ENCODE results near the gene RAF1. TPM values are rescaled to one million over a fixed set of nuclear protein-coding genes. Genes with fewer than 3 reads are reported as not detected.

The RAF1 gene
- total and polyA plus RNA-seq, 9 of the 15 experiments (the other 6 are each of a cell fraction or from before 2014, with no cell fraction given): 28.0 to 183 (median 85.6) TPM

GRCh38 chr3:12686096-12686495 is 22.2 kb upstream of the RAF1 start:
- Histone ChIP-seq H3K79me2 (ENCODE audit: control insufficient read depth, insufficient read depth, low read length) (no peaks in the 10 kb centered on the region), H3K9me1 (ENCODE audit: control insufficient read depth, insufficient read depth, low read length) (no peaks in the 10 kb centered on the region), H2AFZ (ENCODE audit: low read depth, low read length) (no peak overlapping the region), H3K9me3 (replicated peaks; ENCODE audit: control insufficient read depth, insufficient read depth, low read depth, low read length) (no peaks in the 10 kb centered on the region), H3K27me3 (ENCODE audit: control insufficient read depth in 2 of 2, insufficient read depth in 2 of 2, low read length in 2 of 2) (no peaks in the 10 kb centered on the region), H4K20me1 (replicated peaks; ENCODE audit: control insufficient read depth, insufficient read depth, low read length) (no peaks in the 10 kb centered on the region), H3K4me3 (no peak overlapping the region), H3K4me2 (ENCODE audit: insufficient read depth, low read length) (no peak overlapping the region), H3K27ac (ENCODE audit: extremely low read depth, low read depth, low read length) (no peak overlapping the region), H3K9ac (ENCODE audit: insufficient read depth in 1 of 2, low read depth in 2 of 2, low read length in 2 of 2) (no peak overlapping the region), H3K36me3 (ENCODE audit: control insufficient read depth, insufficient read depth, low read length) (no peaks in the 10 kb centered on the region), H3K4me1 (replicated peaks in 1 of 2; ENCODE audit: control insufficient read depth in 2 of 2, insufficient read depth in 2 of 2, low read length in 2 of 2) (peaks cover 0 to 13% of the 10 kb centered on the region in 2 experiments; a peak in 2 of 5 replicates)
- peak in 1 of 4 experiments; percentile 9 for DNase-seq (ENCODE audit: extremely low read depth in 1 of 4, low spot score in 3 of 4)
- ChIA-PET CTCF (ENCODE audit: low intra/inter-chr PET ratio) (no interaction called here), POLR2A (no interaction called here)
- BruUV-seq (replicated peaks): no TSS peak
- in situ Hi-C loops (cut with MboI) (no loop called here), intact Hi-C loops (cut with micrococcal nuclease) (no loop called here)
- TF ChIP-seq RBM25 (IDR thresholded peaks at IDR 0.05; ENCODE audit: low read depth, low read length, severe bottlenecking) (peak; percentile 83), BCOR (IDR thresholded peaks at IDR 0.05) (0 out of 2 replicates have a peak, but pooled peaks have one; percentile 41), ZNF699 (CRISPR knock-in tag; IDR thresholded peaks at IDR 0.05; ENCODE audit: insufficient replicate concordance) (no peak)
- no peak for ATAC-seq
- no peak for FAIRE-seq
- 41% methylated on average over 3 of the region's 3 CpGs for WGBS (ENCODE audit: insufficient coverage, low coverage, missing lambda C conversion rate)

GRCh38 chr3:12681943-12682390 is 18.1 kb upstream of the RAF1 start:
- Histone ChIP-seq H3K36me3 (ENCODE audit: control insufficient read depth, insufficient read depth, low read length) (no peaks in the 10 kb centered on the region), H3K79me2 (ENCODE audit: control insufficient read depth, insufficient read depth, low read length) (no peaks in the 10 kb centered on the region), H3K4me3 (no peak overlapping the region), H3K4me1 (replicated peaks in 1 of 2; ENCODE audit: control insufficient read depth in 2 of 2, insufficient read depth in 2 of 2, low read length in 2 of 2) (peaks cover 0 to 9% of the 10 kb centered on the region in 2 experiments; a peak in 2 of 5 replicates), H3K9ac (ENCODE audit: insufficient read depth in 1 of 2, low read depth in 2 of 2, low read length in 2 of 2) (no peak overlapping the region), H3K27ac (ENCODE audit: extremely low read depth, low read depth, low read length) (no peak overlapping the region), H3K9me1 (ENCODE audit: control insufficient read depth, insufficient read depth, low read length) (no peaks in the 10 kb centered on the region), H3K27me3 (ENCODE audit: control insufficient read depth in 2 of 2, insufficient read depth in 2 of 2, low read length in 2 of 2) (no peaks in the 10 kb centered on the region), H3K9me3 (replicated peaks; ENCODE audit: control insufficient read depth, insufficient read depth, low read depth, low read length) (no peaks in the 10 kb centered on the region), H3K4me2 (ENCODE audit: insufficient read depth, low read length) (no peak overlapping the region), H2AFZ (ENCODE audit: low read depth, low read length) (peak overlapping the region; percentile 51; the same call in 1 of the 2 replicates), H4K20me1 (replicated peaks; ENCODE audit: control insufficient read depth, insufficient read depth, low read length) (no peaks in the 10 kb centered on the region)
- no peak for FAIRE-seq
- 87% methylated on average over 1 of the region's 1 CpG for WGBS (ENCODE audit: insufficient coverage, low coverage, missing lambda C conversion rate)
- BruUV-seq (replicated peaks): no TSS peak
- DNase-seq (ENCODE audit: extremely low read depth in 1 of 4, low spot score in 3 of 4): no peak
- intact Hi-C loops (cut with micrococcal nuclease): no loop called here
- peak; percentile 19; the same call in 2 of the 3 replicates for ATAC-seq
- POLR2A ChIA-PET: interaction anchor here (1.0 kb wide), 1 partner anchor 33 kb away, joined by 3 read pairs; no protein-coding TSS in a partner anchor
- CTCF ChIA-PET (ENCODE audit: low intra/inter-chr PET ratio): no interaction called here
- in situ Hi-C loops (cut with MboI): no loop called here
- TF ChIP-seq CEBPB (tag; IDR thresholded peaks at IDR 0.05) (peak; percentile 65), STAT6 (CRISPR knock-in tag; IDR thresholded peaks at IDR 0.05) (no peak), ZNF316 (IDR thresholded peaks at IDR 0.05) (0 out of 2 replicates have a peak, but pooled peaks have one; percentile 6), MAFK (IDR thresholded peaks at IDR 0.05; ENCODE audit: low read length) (0 out of 2 replicates have a peak, but pooled peaks have one; percentile 10), GMEB1 (CRISPR knock-in tag; IDR thresholded peaks at IDR 0.05) (no peak), CEBPG (CRISPR knock-in tag; IDR thresholded peaks at IDR 0.05) (0 out of 2 replicates have a peak, but pooled peaks have one; percentile 27), CEBPG (tag; conservative IDR thresholded peaks at IDR 0.05 in 1 of 2, IDR thresholded peaks at IDR 0.05 in 1 of 2) (no peak), SPI1 (IDR thresholded peaks at IDR 0.05; ENCODE audit: borderline replicate concordance, low read depth, low read length) (peak; percentile 64; the same call in 1 of the 2 replicates), CHCHD3 (CRISPR knock-in tag; IDR thresholded peaks at IDR 0.05) (no peak), NRF1 (conservative IDR thresholded peaks at IDR 0.05 in 1 of 2, IDR thresholded peaks at IDR 0.05 in 1 of 2) (no peak)

Data from K562 (cell line).